Trophoblast cell (in vitro differentiated cells and primary cell): ENCODE measurements around the gene HOXB3.
A peak's percentile ranks its signal among the peaks of the same experiment; 100 is the strongest.

Source experiments
- DNase-seq, 2 donors: peaks; one replicate each; pipeline ENCODE4 v3.0.0-alpha.2; 2016
- H2AFZ ChIP-seq: 2 replicates; pipeline ENCODE4 v1.6.1; 2013; ENCODE audit warnings: low read length, moderate library complexity, mild to moderate bottlenecking; ENCODE audit not compliant: insufficient read depth, poor library complexity
- H2AK5ac ChIP-seq: 2 replicates; pipeline ENCODE4 v1.6.1; 2013; ENCODE audit warnings: mild to moderate bottlenecking, low read length
- H2BK120ac ChIP-seq: 2 replicates; pipeline ENCODE4 v1.6.1; 2013; ENCODE audit warnings: low read length, mild to moderate bottlenecking, moderate library complexity; ENCODE audit not compliant: insufficient read depth, poor library complexity
- H2BK12ac ChIP-seq: 2 replicates; pipeline ENCODE4 v1.6.1; 2013; ENCODE audit warnings: mild to moderate bottlenecking, low read length, moderate library complexity
- H2BK5ac ChIP-seq: 2 replicates; pipeline ENCODE4 v1.6.1; 2013; ENCODE audit warnings: low read length, low read depth, moderate library complexity, mild to moderate bottlenecking; ENCODE audit not compliant: poor library complexity
- H3K14ac ChIP-seq: 2 replicates; pipeline ENCODE4 v1.6.1; 2013; ENCODE audit warnings: mild to moderate bottlenecking, low read length
- H3K18ac ChIP-seq: 2 replicates; pipeline ENCODE4 v1.6.1; 2013; ENCODE audit warnings: mild to moderate bottlenecking, low read length
- H3K23ac ChIP-seq: 2 replicates; pipeline ENCODE4 v1.6.1; 2013; ENCODE audit warnings: low read length
- H3K27ac ChIP-seq: 2 replicates; pipeline ENCODE4 v1.5.1; 2013; ENCODE audit warnings: low read depth, mild to moderate bottlenecking, inconsistent platforms, low read length, moderate library complexity
- H3K27me3 ChIP-seq: 2 replicates; pipeline ENCODE4 v1.6.1; 2013; ENCODE audit warnings: inconsistent platforms, mild to moderate bottlenecking, low read length, moderate library complexity; ENCODE audit not compliant: insufficient read depth
- H3K36me3 ChIP-seq, 2 experiments: 1 replicate in 1 of 2; 2 replicates in 1 of 2; pipeline ENCODE4 v1.6.1; 2013; ENCODE audit warnings: low read length in 2 of 2, mild to moderate bottlenecking in 2 of 2, moderate library complexity in 1 of 2; ENCODE audit not compliant: insufficient read depth in 2 of 2, control insufficient read depth in 1 of 2
- H3K4ac ChIP-seq: 2 replicates; pipeline ENCODE4 v1.6.1; 2013; ENCODE audit warnings: low read depth, mild to moderate bottlenecking, low read length, moderate library complexity
- H3K4me1 ChIP-seq, 2 experiments: 1 replicate in 1 of 2; 2 replicates in 1 of 2; pipeline ENCODE4 v1.6.1; 2013; ENCODE audit warnings: low read length in 2 of 2, mild to moderate bottlenecking in 2 of 2, moderate library complexity in 1 of 2; ENCODE audit not compliant: insufficient read depth in 2 of 2, control insufficient read depth in 1 of 2
- H3K4me2 ChIP-seq: 2 replicates; pipeline ENCODE4 v1.6.1; 2013; ENCODE audit warnings: inconsistent platforms, mild to moderate bottlenecking, low read length, moderate library complexity
- H3K4me3 ChIP-seq: 2 replicates; pipeline ENCODE4 v1.5.1; 2013; ENCODE audit warnings: mild to moderate bottlenecking, low read depth, low read length, inconsistent platforms
- H3K79me1 ChIP-seq: one replicate; pipeline ENCODE4 v1.6.1; 2013; ENCODE audit warnings: low read length
- H3K79me2 ChIP-seq: 2 replicates; pipeline ENCODE4 v1.6.1; 2013; ENCODE audit warnings: low read length, mild to moderate bottlenecking; ENCODE audit not compliant: control insufficient read depth, insufficient read depth, poor library complexity
- H3K9ac ChIP-seq: 2 replicates; pipeline ENCODE4 v1.6.1; 2013; ENCODE audit warnings: mild to moderate bottlenecking, low read length
- H3K9me3 ChIP-seq: 2 replicates; pipeline ENCODE4 v1.6.1; 2013; ENCODE audit warnings: low read depth, mild to moderate bottlenecking, control low read depth, inconsistent platforms, low read length; ENCODE audit not compliant: insufficient read depth
- H4K12ac ChIP-seq: 2 replicates; pipeline ENCODE4 v1.6.1; 2013; ENCODE audit warnings: low read depth, mild to moderate bottlenecking, low read length, moderate library complexity
- H4K8ac ChIP-seq: 2 replicates; pipeline ENCODE4 v1.6.1; 2013; ENCODE audit warnings: low read depth, mild to moderate bottlenecking, low read length, moderate library complexity
- H4K91ac ChIP-seq: one replicate; pipeline ENCODE4 v1.6.1; 2013; ENCODE audit warnings: low read depth, mild to moderate bottlenecking, low read length, moderate library complexity
- WGBS: extraction: QIAGEN DNeasy Blood & Tissue Kit; methylation state at CpG from one replicate; pipeline ENCODE4 v1.1.7; 2013; ENCODE audit warnings: missing lambda C conversion rate; ENCODE audit not compliant: insufficient read length, insufficient coverage; ENCODE audit errors: extremely low coverage; 5-methylcytosine and 5-hydroxymethylcytosine counted together

Gene HOXB3

DNA sequence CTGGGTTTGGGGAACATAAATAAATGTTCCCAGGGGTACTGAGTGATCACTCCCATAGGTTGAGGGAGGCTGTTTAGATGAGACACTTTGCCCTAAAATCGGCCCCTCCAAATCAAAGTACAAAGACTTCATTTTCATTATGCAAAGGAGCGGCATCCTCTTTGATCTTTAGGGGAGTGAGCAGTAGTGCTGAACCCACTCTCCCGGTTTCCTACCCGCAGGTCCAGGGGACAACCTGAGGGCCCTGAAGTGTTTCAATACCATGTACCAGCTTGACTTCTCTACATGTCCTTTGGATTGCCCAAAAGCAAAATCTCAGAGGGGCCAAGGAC lies 11.1 kb upstream of the HOXB3 start:
- H3K4me1 ChIP-seq = peaks cover 31 to 43% of the 10 kb centered on the region in 2 experiments
- peaks cover 0 to under 1% of the 10 kb centered on the region in 2 experiments for H3K36me3 ChIP-seq
- H2BK12ac ChIP-seq = peak overlapping the region; percentile 4
- peaks cover 35% of the 10 kb centered on the region for H3K27me3 ChIP-seq
- peak overlapping the region; percentile 59 for H4K91ac ChIP-seq
- H3K4me2 ChIP-seq = peak overlapping the region; percentile 9
- H4K12ac ChIP-seq = no peak overlapping the region
- H3K4ac ChIP-seq = no peak overlapping the region
- no peak for DNase-seq
- H3K79me1 ChIP-seq = peaks cover 23% of the 10 kb centered on the region
- H3K4me3 ChIP-seq = no peak overlapping the region
- H2AFZ ChIP-seq = no peak overlapping the region
- H3K27ac ChIP-seq = peak overlapping the region; percentile 67
- H2BK120ac ChIP-seq = peak overlapping the region; percentile 8
- no peak overlapping the region for H3K14ac ChIP-seq
- H3K79me2 ChIP-seq = peaks cover 5% of the 10 kb centered on the region
- H3K9me3 ChIP-seq = no peaks in the 10 kb centered on the region
- no peak overlapping the region for H4K8ac ChIP-seq
- no peak overlapping the region for H3K23ac ChIP-seq
- no peak overlapping the region for H3K18ac ChIP-seq
- no peak overlapping the region for H2AK5ac ChIP-seq
- peak overlapping the region; percentile 16 for H2BK5ac ChIP-seq
- no peak overlapping the region for H3K9ac ChIP-seq
- WGBS = no CpG with 5 or more reads among the region's 4 CpGs

GRCh38 chr17:48600244-48601098 lies 10.4 kb upstream of the HOXB3 start:
- no peak overlapping the region for H3K9ac ChIP-seq
- H3K4me1 ChIP-seq = peaks cover 34 to 47% of the 10 kb centered on the region in 2 experiments
- no peak overlapping the region for H4K12ac ChIP-seq
- no peak overlapping the region for H3K14ac ChIP-seq
- peak overlapping the region; percentile 67 for H3K27ac ChIP-seq
- no peak overlapping the region for H2AK5ac ChIP-seq
- no peak overlapping the region for H3K4me3 ChIP-seq
- H3K79me2 ChIP-seq = peaks cover 8% of the 10 kb centered on the region
- H3K23ac ChIP-seq = no peak overlapping the region
- peak overlapping the region; percentile 26 for H3K4me2 ChIP-seq
- WGBS = no CpG with 5 or more reads among the region's 17 CpGs
- peaks cover 30% of the 10 kb centered on the region for H3K27me3 ChIP-seq
- H3K36me3 ChIP-seq = peaks cover 0 to 4% of the 10 kb centered on the region in 2 experiments
- H2AFZ ChIP-seq = no peak overlapping the region
- no peak for DNase-seq
- no peaks in the 10 kb centered on the region for H3K9me3 ChIP-seq
- no peak overlapping the region for H2BK120ac ChIP-seq
- H2BK12ac ChIP-seq = no peak overlapping the region
- H3K18ac ChIP-seq = no peak overlapping the region
- peaks cover 23% of the 10 kb centered on the region for H3K79me1 ChIP-seq
- no peak overlapping the region for H3K4ac ChIP-seq
- H4K91ac ChIP-seq = no peak overlapping the region
- no peak overlapping the region for H4K8ac ChIP-seq
- peak overlapping the region; percentile 16 for H2BK5ac ChIP-seq

GRCh38 chr17:48599354-48599753 lies 9.3 kb upstream of the HOXB3 start:
- no peak for DNase-seq
- peak overlapping the region; percentile 42 for H3K27ac ChIP-seq
- no peak overlapping the region for H3K14ac ChIP-seq
- peaks cover 3 to 10% of the 10 kb centered on the region in 2 experiments for H3K36me3 ChIP-seq
- no peak overlapping the region for H4K12ac ChIP-seq
- H2BK120ac ChIP-seq = peak overlapping the region; percentile 6
- no peak overlapping the region for H4K8ac ChIP-seq
- WGBS = no CpG with 5 or more reads among the region's 5 CpGs
- H3K79me2 ChIP-seq = peaks cover 8% of the 10 kb centered on the region
- H3K4me2 ChIP-seq = no peak overlapping the region
- peak overlapping the region; percentile 16 for H2BK12ac ChIP-seq
- no peak overlapping the region for H3K9ac ChIP-seq
- H3K4me1 ChIP-seq = peaks cover 34 to 53% of the 10 kb centered on the region in 2 experiments
- peaks cover 25% of the 10 kb centered on the region for H3K79me1 ChIP-seq
- no peak overlapping the region for H3K4me3 ChIP-seq
- peak overlapping the region; percentile 10 for H4K91ac ChIP-seq
- peak overlapping the region; percentile 13 for H2BK5ac ChIP-seq
- no peaks in the 10 kb centered on the region for H3K9me3 ChIP-seq
- H2AK5ac ChIP-seq = no peak overlapping the region
- H3K27me3 ChIP-seq = peaks cover 19% of the 10 kb centered on the region
- H3K4ac ChIP-seq = no peak overlapping the region
- no peak overlapping the region for H3K23ac ChIP-seq
- H2AFZ ChIP-seq = no peak overlapping the region
- H3K18ac ChIP-seq = peak overlapping the region; percentile 26

DNA sequence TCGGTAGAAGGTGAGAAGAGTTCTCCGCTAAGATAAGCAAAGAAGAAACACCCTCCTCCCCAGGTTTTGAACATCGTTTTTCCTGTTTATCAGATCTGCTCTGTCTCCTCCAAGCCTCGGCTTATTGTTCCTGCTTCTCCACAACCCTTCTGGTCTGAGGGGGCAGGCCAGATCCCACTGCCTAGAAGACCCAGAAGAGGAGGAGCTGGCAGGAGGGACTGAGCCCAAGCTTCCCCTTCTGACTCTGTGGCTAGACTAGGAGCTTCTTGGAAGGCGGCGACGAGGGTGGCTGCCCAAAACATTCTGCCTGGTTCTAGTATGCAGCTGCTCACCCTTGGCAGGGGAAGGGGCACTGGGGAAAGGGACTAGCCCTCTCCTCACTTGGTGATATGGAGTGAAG lies 8.7 kb upstream of the HOXB3 start:
- Histone ChIP-seq H3K4ac (peak overlapping the region; percentile 0), H3K23ac (no peak overlapping the region), H3K36me3 (peaks cover 3 to 10% of the 10 kb centered on the region in 2 experiments), H2AK5ac (no peak overlapping the region), H3K79me1 (peaks cover 27% of the 10 kb centered on the region), H3K79me2 (peaks cover 8% of the 10 kb centered on the region), H3K4me2 (peak overlapping the region; percentile 84), H3K4me1 (peaks cover 31 to 48% of the 10 kb centered on the region in 2 experiments), H2BK5ac (no peak overlapping the region), H4K8ac (no peak overlapping the region), H3K18ac (peak overlapping the region; percentile 8), H4K12ac (no peak overlapping the region), H3K27ac (no peak overlapping the region), H2AFZ (no peak overlapping the region), H2BK120ac (peak overlapping the region; percentile 14), H3K14ac (peak overlapping the region; percentile 3), H3K9me3 (no peaks in the 10 kb centered on the region), H3K4me3 (no peak overlapping the region), H4K91ac (peak overlapping the region; percentile 84), H2BK12ac (peak overlapping the region; percentile 1), H3K9ac (no peak overlapping the region), H3K27me3 (peaks cover 14% of the 10 kb centered on the region)
- DNase-seq = no peak
- no CpG with 5 or more reads among the region's 7 CpGs for WGBS
